ENCODE measurements around the gene ATG14.

Gene ATG14

DNA sequence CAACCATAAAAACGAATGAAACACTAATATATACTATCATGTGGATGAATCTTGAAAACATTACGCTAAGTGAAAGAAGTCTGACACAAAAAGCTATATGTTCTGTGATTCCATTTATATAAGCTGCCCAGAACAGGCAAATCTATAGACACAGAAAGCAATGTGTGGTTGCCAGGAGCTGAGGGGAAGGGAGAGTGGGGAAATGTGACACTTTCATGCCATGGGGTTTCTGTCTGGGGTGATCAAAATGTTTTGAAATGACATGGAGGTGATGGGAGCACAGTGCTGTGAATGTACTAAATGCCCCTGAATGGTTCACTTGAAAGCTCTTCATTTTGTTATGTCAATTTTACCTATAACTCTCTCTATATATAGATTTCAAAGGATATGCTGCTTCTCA is 30.1 kb downstream of the ATG14 start:
- TF ChIP-seq CTCF (IDR thresholded peaks at IDR 0.05), result no peak

GRCh38 chr14:55381040-55381439 is 30.6 kb downstream of the ATG14 start:
- no peak for TF ChIP-seq CTCF (IDR thresholded peaks at IDR 0.05)

DNA sequence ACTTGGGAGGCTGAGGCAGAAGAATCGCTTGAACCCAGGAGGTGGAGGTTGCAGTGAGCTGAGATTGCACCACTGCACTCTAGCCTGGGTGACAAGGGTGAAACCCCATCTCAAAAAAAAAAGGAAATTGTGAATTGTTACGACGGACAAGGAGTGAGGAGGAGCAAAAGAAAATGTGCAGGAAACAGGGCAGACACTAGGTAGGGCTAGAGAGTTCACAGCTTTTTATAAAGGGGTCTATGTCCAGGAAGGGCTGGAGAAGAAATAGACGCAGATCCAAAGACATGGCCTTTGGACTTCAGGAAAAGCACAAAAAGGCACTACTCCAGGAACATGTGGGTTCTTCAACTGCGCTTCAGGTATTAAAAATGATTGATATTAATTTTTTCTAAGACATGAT is 34.4 kb downstream of the ATG14 start:
- no peak for TF ChIP-seq CTCF (IDR thresholded peaks at IDR 0.05)

DNA sequence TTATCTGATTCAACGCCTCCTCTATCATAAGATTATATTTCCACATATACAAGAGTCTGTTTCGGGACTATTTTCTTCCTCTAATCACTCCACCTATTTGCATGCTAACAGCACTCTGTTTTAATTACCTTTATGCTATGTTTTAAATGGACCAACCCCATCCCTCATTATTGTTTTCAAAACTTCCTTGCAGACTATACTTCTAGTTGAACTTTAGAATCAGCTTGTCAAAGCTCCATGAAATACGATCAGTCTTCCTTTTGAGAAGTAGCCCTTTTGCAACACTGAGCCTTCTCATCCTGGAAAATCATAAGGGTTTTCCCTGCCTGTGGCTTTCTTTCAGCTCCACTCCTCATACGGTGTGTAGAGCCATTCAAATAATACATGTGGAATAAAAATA is 36.9 kb downstream of the ATG14 start:
- no peak for TF ChIP-seq CTCF (IDR thresholded peaks at IDR 0.05)

DNA sequence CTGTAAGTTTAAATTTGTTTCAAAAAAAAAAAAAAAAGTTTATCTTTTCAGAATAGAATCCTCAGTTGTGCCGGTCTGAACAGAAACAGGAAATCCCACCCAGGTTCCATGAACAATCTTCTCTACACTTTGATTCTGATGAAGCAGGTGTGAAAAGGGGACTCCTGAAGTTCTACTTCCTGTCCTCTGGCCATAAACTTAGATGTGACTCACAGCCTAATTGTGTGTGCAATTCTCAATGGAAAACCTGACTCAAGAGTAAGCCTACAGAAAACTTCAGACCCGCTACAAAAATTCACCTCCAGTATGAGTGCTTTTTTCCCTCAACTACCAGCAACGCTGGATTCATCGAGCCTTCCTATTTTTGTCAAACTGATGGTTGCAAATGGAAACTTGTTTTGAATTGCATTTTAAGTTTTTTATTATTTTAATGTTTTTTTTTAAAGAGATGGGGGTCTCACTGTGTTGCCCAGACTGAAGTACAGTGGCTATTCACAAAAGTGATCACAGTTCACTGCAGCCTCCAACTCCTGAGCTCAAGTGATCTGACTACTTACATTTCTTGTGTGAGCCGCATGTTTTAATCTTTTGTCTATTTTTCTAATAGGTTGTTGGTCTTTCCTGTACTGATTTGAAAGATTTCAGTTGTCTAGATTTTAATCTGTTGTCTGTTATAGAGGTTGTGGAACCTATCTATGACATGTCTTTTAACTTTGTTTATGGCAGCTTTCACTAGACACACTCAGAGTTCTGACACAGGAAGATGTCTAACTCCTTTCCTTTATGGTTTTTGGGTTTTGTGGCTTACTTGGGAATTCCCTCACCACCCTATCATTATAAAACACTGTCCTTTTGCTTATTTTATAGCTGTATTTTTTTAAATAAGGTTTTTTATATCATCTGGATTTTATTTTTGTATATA is 37.6 kb downstream of the ATG14 start:
- no peak for TF ChIP-seq CTCF (IDR thresholded peaks at IDR 0.05)

GRCh38 chr14:55372825-55373224 is 38.8 kb downstream of the ATG14 start:
- TF ChIP-seq CTCF (IDR thresholded peaks at IDR 0.05), result no peak

DNA sequence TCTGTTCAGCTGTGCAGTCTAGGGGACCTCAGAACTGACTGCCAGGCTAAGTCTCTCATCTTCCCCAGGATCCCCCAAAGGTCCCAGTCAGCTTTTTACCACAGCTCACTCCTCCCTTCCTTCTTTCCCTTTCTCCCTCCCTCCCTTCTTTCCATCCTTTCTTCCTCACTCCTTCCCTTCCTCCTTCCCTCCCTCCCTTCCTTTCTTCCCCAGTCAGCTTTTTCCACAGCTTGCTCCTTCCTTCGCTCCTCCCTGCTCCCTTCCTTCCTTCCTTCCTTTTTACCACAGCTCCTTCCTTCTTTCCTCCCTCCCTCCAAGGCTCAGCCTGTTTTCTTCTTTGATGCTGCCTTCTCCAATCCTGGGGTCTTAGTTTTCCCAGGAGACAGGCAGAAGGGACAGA is 39.2 kb downstream of the ATG14 start:
- TF ChIP-seq CTCF (IDR thresholded peaks at IDR 0.05), result no peak

Measured in LNCAP (cell line).